ENCODE data around the gene C19orf53. TPM values are rescaled to one million over a fixed set of nuclear protein-coding genes. Genes with fewer than 3 reads are reported as not detected.

Gene C19orf53
- polyA plus RNA-seq, 1 donor (not counting 4 experiments of a cell fraction or from before 2014, with no cell fraction given): 143 TPM

DNA sequence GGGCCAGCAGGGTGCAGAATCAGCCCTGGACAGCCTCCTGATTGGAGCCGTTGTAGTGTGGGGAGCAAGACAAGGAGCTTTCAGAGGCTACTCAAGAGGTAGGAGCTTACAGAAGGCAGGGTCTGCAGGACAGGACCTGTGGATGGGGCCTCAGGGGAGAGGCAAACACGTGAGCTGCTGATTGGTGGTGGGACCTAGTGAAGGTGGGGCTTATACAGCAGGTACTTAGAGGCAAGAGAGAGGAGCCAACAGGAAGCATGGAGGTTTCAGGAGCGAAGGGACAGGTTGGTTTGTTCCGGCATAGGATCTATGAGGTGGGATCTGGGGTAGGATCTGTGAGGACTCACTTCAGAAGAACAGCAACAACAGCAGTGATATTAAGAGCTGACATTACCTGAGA, 53.4 kb downstream of the C19orf53 start:
- Histone ChIP-seq H3K9ac (ENCODE audit: control insufficient read depth, extremely low read depth, insufficient read depth, low read length) (no peak overlapping the region), H3K36me3 (ENCODE audit: control insufficient read depth in 2 of 2, extremely low read depth in 1 of 2, insufficient read depth in 2 of 2, low read length in 2 of 2) (peaks cover 0 to 11% of the 10 kb centered on the region in 2 experiments), H2AFZ (ENCODE audit: control insufficient read depth, low read length) (no peak overlapping the region), H3K4me3 (ENCODE audit: control insufficient read depth in 2 of 3, extremely low read depth in 1 of 3, insufficient read depth in 2 of 3, low read depth in 1 of 3, low read length in 3 of 3) (no peak overlapping the region), H3K4me1 (ENCODE audit: control insufficient read depth, extremely low read depth, insufficient read depth, low read length) (no peaks in the 10 kb centered on the region), H3K4me2 (ENCODE audit: control insufficient read depth, extremely low read depth, insufficient read depth, low read depth, low read length) (no peak overlapping the region), H3K27me3 (ENCODE audit: control insufficient read depth, extremely low read depth, insufficient read depth, low read length) (no peaks in the 10 kb centered on the region), H3K9me1 (ENCODE audit: control insufficient read depth, extremely low read depth, insufficient read depth, low read length) (no peaks in the 10 kb centered on the region), H3K27ac (ENCODE audit: control insufficient read depth, insufficient read depth, low read length) (no peak overlapping the region), H4K20me1 (ENCODE audit: control insufficient read depth, extremely low read depth, insufficient read depth, low read length) (peaks cover 10% of the 10 kb centered on the region), H3K79me2 (ENCODE audit: control insufficient read depth, insufficient read depth, low read length) (no peaks in the 10 kb centered on the region), H3K9me3 (ENCODE audit: control insufficient read depth, low read depth, low read length) (no peaks in the 10 kb centered on the region)
- dilution Hi-C loops (cut with MboI; ENCODE audit: extremely low pct_ligation_motif_present, low sequenced_read_pairs): no loop called here
- DNase-seq (ENCODE audit: low read depth, low spot score): no peak
- no peak for TF ChIP-seq EZH2 (IDR thresholded peaks at IDR 0.05; ENCODE audit: low read length)
- no peak for FAIRE-seq

Small RNAs within 50 kb of the gene (small RNA-seq; reads per million reads assigned to genes)
- 0 reads per million in 3 experiments for gene RN7SL619P (ENCODE audit: insufficient read length in 3 of 3, low read depth in 3 of 3, low replicate concordance in 1 of 3)

Other genes with a start within 250 kb of the C19orf53 start
- 19.2 to 32.5 TPM (median 22.8 TPM) in 3 replicates for gene MRI1, start 9.9 kb upstream of the C19orf53 start, polyA plus RNA-seq
- gene ZSWIM4, start 21.0 kb downstream of the C19orf53 start, polyA plus RNA-seq: 0.71 to 1.1 TPM (median 1.00 TPM) in 3 replicates
- 0.18 TPM in 1 of 3 replicates, not detected in the others for gene NANOS3, start 102.7 kb downstream of the C19orf53 start, polyA plus RNA-seq
- 0.22 to 0.57 TPM (median 0.26 TPM) in 3 replicates for gene BRME1, start 131.7 kb downstream of the C19orf53 start, polyA plus RNA-seq
- gene CC2D1A, start 131.7 kb downstream of the C19orf53 start, polyA plus RNA-seq: 11.2 to 15.6 TPM (median 14.7 TPM) in 3 replicates
- gene PODNL1, start 164.0 kb downstream of the C19orf53 start, polyA plus RNA-seq: 1.0 to 2.1 TPM (median 1.5 TPM) in 3 replicates
- 15.1 to 22.2 TPM (median 18.7 TPM) in 3 replicates for gene DCAF15, start 178.1 kb downstream of the C19orf53 start, polyA plus RNA-seq
- 0.45 to 0.97 TPM (median 0.48 TPM) in 3 replicates for gene RFX1, start 231.9 kb downstream of the C19orf53 start, polyA plus RNA-seq